H1 (cell line): ENCODE measurements around the gene GNA12. TPM values are rescaled to one million over a fixed set of nuclear protein-coding genes. Genes with fewer than 3 reads are reported as not detected.

Experiments
- CTCF ChIA-PET: fragments of 300-600 bp; sonication (Branson Sonifier 250); formaldehyde crosslinking; loops from one replicate; lab custom pipeline; 2021; ENCODE audit not compliant: partially characterized antibody; lab: Charles Lee
- POLR2A ChIA-PET: fragments of 300-600 bp; sonication (Branson Sonifier 250); formaldehyde crosslinking; loops from one replicate; lab custom pipeline; 2021; ENCODE audit warnings: inconsistent platforms; ENCODE audit not compliant: partially characterized antibody; lab: Charles Lee
- DNase-seq, 2 experiments: peaks; one replicate each; pipeline versions ENCODE4 v3.0.0 to v3.0.0-alpha.2; 2010 to 2022; ENCODE audit warnings: low spot score in 2 of 2, low read depth in 1 of 2, mixed read lengths in 1 of 2
- FAIRE-seq: peaks from 2 replicates; lab custom pipeline; 2011; peaks lifted over from hg19 to GRCh38; lab: Jason Lieb, UNC
- H2AFZ ChIP-seq: 2 replicates; pipeline ENCODE4 v1.8.1; 2012; ENCODE audit warnings: low read length, inconsistent platforms
- H2AK5ac ChIP-seq: 2 replicates; pipeline ENCODE4 v1.6.1; 2013; ENCODE audit warnings: low read depth, low read length
- H2BK120ac ChIP-seq: replicated peaks from 2 replicates; pipeline ENCODE3; 2013; ENCODE audit warnings: low read depth, low read length, inconsistent platforms
- H2BK12ac ChIP-seq: 2 replicates; pipeline ENCODE4 v1.6.1; 2013; ENCODE audit warnings: low read depth, low read length
- H2BK15ac ChIP-seq: 2 replicates; pipeline ENCODE4 v1.6.1; 2013; ENCODE audit warnings: low read length
- H2BK20ac ChIP-seq: 2 replicates; pipeline ENCODE4 v1.6.1; 2013; ENCODE audit warnings: low read length
- H2BK5ac ChIP-seq: 2 replicates; pipeline ENCODE4 v1.6.1; 2013; ENCODE audit warnings: low read depth, low read length
- H3K14ac ChIP-seq: 2 replicates; pipeline ENCODE4 v1.6.1; 2013; ENCODE audit warnings: inconsistent platforms; ENCODE audit not compliant: insufficient read length
- H3K18ac ChIP-seq: 2 replicates; pipeline ENCODE4 v1.6.1; 2013; ENCODE audit warnings: low read length; ENCODE audit errors: extremely low read depth
- H3K23ac ChIP-seq: 2 replicates; pipeline ENCODE4 v1.6.1; 2013; ENCODE audit warnings: inconsistent platforms; ENCODE audit not compliant: insufficient read length
- H3K23me2 ChIP-seq: 2 replicates; pipeline ENCODE4 v1.6.1; 2013; ENCODE audit warnings: low read depth, low read length
- H3K27ac ChIP-seq: 2 replicates; pipeline ENCODE4 v1.6.1; 2011; ENCODE audit warnings: low read depth, low read length, inconsistent platforms
- H3K27me3 ChIP-seq, 4 experiments: replicated peaks in 1 of 4; 1 replicate in 1 of 4; 2 replicates in 3 of 4; pipeline versions ENCODE4 v1.6.1 to v1.8.1; 2011 to 2013; ENCODE audit warnings: low read length in 3 of 4, mild to moderate bottlenecking in 3 of 4, inconsistent platforms in 2 of 4, mixed read lengths in 2 of 4, moderate library complexity in 1 of 4; ENCODE audit not compliant: control insufficient read depth in 3 of 4, insufficient read depth in 3 of 4; ENCODE audit errors: extremely low read depth in 1 of 4
- H3K36me3 ChIP-seq, 4 experiments: 2 replicates each; pipeline versions ENCODE4 v1.6.1 to v1.8.1; 2011 to 2013; ENCODE audit warnings: mild to moderate bottlenecking in 4 of 4, low read length in 3 of 4, moderate library complexity in 2 of 4, control low read depth in 1 of 4, inconsistent platforms in 1 of 4; ENCODE audit not compliant: insufficient read depth in 4 of 4, control insufficient read depth in 2 of 4
- H3K4ac ChIP-seq: replicated peaks from 2 replicates; pipeline ENCODE3; 2013; ENCODE audit warnings: low read length, low read depth, mixed read lengths, inconsistent platforms; ENCODE audit not compliant: insufficient read length
- H3K4me1 ChIP-seq, 4 experiments: replicated peaks in 1 of 4; 1 replicate in 1 of 4; 2 replicates in 3 of 4; pipeline versions ENCODE4 v1.6.1 to v1.8.1; 2011 to 2013; ENCODE audit warnings: low read length in 3 of 4, inconsistent platforms in 2 of 4, mixed read lengths in 1 of 4; ENCODE audit not compliant: insufficient read depth in 4 of 4, control insufficient read depth in 3 of 4
- H3K4me2 ChIP-seq, 2 experiments: 2 replicates each; pipeline versions ENCODE4 v1.6.1 to v1.8.1; 2011 to 2013; ENCODE audit warnings: low read depth in 2 of 2, low read length in 2 of 2, control low read depth in 1 of 2, inconsistent platforms in 1 of 2, mild to moderate bottlenecking in 1 of 2; ENCODE audit not compliant: insufficient read depth in 1 of 2
- H3K4me3 ChIP-seq, 4 experiments: fragments of 200-600, 300-600 bp in 1 of 4; sonication (generic), shearing (Covaris generic), sonication (Bioruptor Twin) in 1 of 4; 2 replicates each; pipeline versions ENCODE4 v1.5.1 to v1.8.1; 2011 to 2016; ENCODE audit warnings: low read length in 4 of 4, low read depth in 3 of 4, control low read depth in 2 of 4, inconsistent platforms in 2 of 4, mild to moderate bottlenecking in 2 of 4, mixed read lengths in 1 of 4, moderate library complexity in 1 of 4; ENCODE audit not compliant: insufficient read depth in 2 of 4; ENCODE audit errors: extremely low read depth in 1 of 4
- H3K56ac ChIP-seq: replicated peaks from 2 replicates; pipeline ENCODE3; 2013; ENCODE audit warnings: low read depth, mild to moderate bottlenecking, mixed read lengths, low read length, inconsistent platforms; ENCODE audit not compliant: insufficient read length
- H3K79me1 ChIP-seq: 2 replicates; pipeline ENCODE4 v1.6.1; 2013; ENCODE audit warnings: low read depth, low read length, control low read depth
- H3K79me2 ChIP-seq, 2 experiments: 2 replicates each; pipeline versions ENCODE4 v1.6.1 to v1.8.1; 2012 to 2013; ENCODE audit warnings: low read length in 2 of 2, mild to moderate bottlenecking in 2 of 2, inconsistent platforms in 1 of 2; ENCODE audit not compliant: insufficient read depth in 2 of 2, control insufficient read depth in 1 of 2
- H3K9ac ChIP-seq, 4 experiments: replicated peaks in 1 of 4; 1 replicate in 1 of 4; 2 replicates in 3 of 4; pipeline versions ENCODE4 v1.6.1 to v1.8.1; 2011 to 2013; ENCODE audit warnings: low read depth in 3 of 4, low read length in 3 of 4, control low read depth in 2 of 4, mild to moderate bottlenecking in 2 of 4, moderate library complexity in 2 of 4, inconsistent platforms in 1 of 4; ENCODE audit errors: extremely low read depth in 1 of 4
- H3K9me3 ChIP-seq, 2 experiments: 2 replicates each; pipeline versions ENCODE4 v1.6.1 to v1.8.1; 2012 to 2013; ENCODE audit warnings: mild to moderate bottlenecking in 2 of 2, moderate library complexity in 2 of 2, control low read depth in 1 of 2, inconsistent platforms in 1 of 2, low read depth in 1 of 2, low read length in 1 of 2, mixed read lengths in 1 of 2; ENCODE audit not compliant: insufficient read depth in 2 of 2
- H4K20me1 ChIP-seq, 2 experiments: replicated peaks in 1 of 2; 2 replicates each; pipeline versions ENCODE3 to v1.8.1; 2011 to 2013; ENCODE audit warnings: inconsistent platforms in 2 of 2, low read length in 2 of 2, mild to moderate bottlenecking in 1 of 2; ENCODE audit not compliant: insufficient read depth in 2 of 2, control insufficient read depth in 1 of 2
- H4K5ac ChIP-seq: 2 replicates; pipeline ENCODE4 v1.6.1; 2013; ENCODE audit warnings: low read length, low read depth, mixed read lengths, inconsistent platforms; ENCODE audit not compliant: insufficient read length
- H4K8ac ChIP-seq: 2 replicates; pipeline ENCODE4 v1.8.0; 2013; ENCODE audit warnings: mild to moderate bottlenecking, moderate library complexity, low read length, inconsistent platforms; ENCODE audit not compliant: insufficient read depth; ENCODE audit errors: extremely low read depth
- H4K91ac ChIP-seq: replicated peaks from 2 replicates; pipeline ENCODE3; 2013; ENCODE audit warnings: low read length, mixed read lengths, inconsistent platforms; ENCODE audit not compliant: insufficient read length
- ATF3 ChIP-seq: IDR thresholded peaks from 2 replicates; pipeline ENCODE4 v1.6.1; 2011; ENCODE audit warnings: low read depth, mild to moderate bottlenecking, low read length; ENCODE audit not compliant: insufficient read depth
- BCL11A ChIP-seq, 2 experiments: IDR thresholded peaks; one replicate each; pipeline ENCODE4 v1.6.1; 2011; ENCODE audit warnings: low read depth in 2 of 2, low read length in 2 of 2, mild to moderate bottlenecking in 2 of 2
- BRCA1 ChIP-seq: IDR thresholded peaks from 2 replicates; pipeline ENCODE4 v1.6.1; 2012; ENCODE audit warnings: low read depth, low read length, improper control_type of control experiment
- CTBP2 ChIP-seq: IDR thresholded peaks from 2 replicates; pipeline ENCODE4 v1.7.0; 2011; ENCODE audit warnings: borderline replicate concordance, mild to moderate bottlenecking, moderate library complexity, mixed read lengths, low read length; ENCODE audit not compliant: insufficient read depth, insufficient read length
- E2F6 ChIP-seq: IDR thresholded peaks from 2 replicates; pipeline ENCODE4 v1.6.1; 2012; ENCODE audit warnings: inconsistent platforms
- RAD21 ChIP-seq, 2 experiments: IDR thresholded peaks in 1 of 2; conservative IDR thresholded peaks in 1 of 2; 2 replicates each; pipeline ENCODE4 v1.6.1; 2011; ENCODE audit warnings: low read depth in 2 of 2, low read length in 2 of 2, improper control_type of control experiment in 1 of 2, inconsistent platforms in 1 of 2, mild to moderate bottlenecking in 1 of 2, moderate library complexity in 1 of 2
- SP4 ChIP-seq: IDR thresholded peaks from 2 replicates; pipeline ENCODE4 v1.6.1; 2012; ENCODE audit warnings: low read length, inconsistent platforms
- SUZ12 ChIP-seq: fragments of 200-600 bp; sonication (generic); IDR thresholded peaks from 2 replicates; pipeline ENCODE4 v1.6.1; 2012; ENCODE audit warnings: mild to moderate bottlenecking, inconsistent platforms, low read length, moderate library complexity, mixed read lengths
- ZNF274 ChIP-seq: IDR thresholded peaks from 2 replicates; pipeline ENCODE4 v1.7.0; 2012; ENCODE audit warnings: low read length, borderline replicate concordance; ENCODE audit errors: extremely low read depth
- WGBS, 2 experiments: shearing (Covaris generic) in 1 of 2; methylation state at CpG; one replicate each; pipeline versions ENCODE4 v1.1.6 to v1.1.7; 2013 to 2015; ENCODE audit warnings: low lambda C conversion rate in 2 of 2, mixed read lengths in 2 of 2, inconsistent platforms in 1 of 2, low coverage in 1 of 2, missing lambda C conversion rate in 1 of 2; ENCODE audit not compliant: insufficient replicate concordance in 2 of 2, insufficient coverage in 1 of 2, insufficient read length in 1 of 2; ENCODE audit errors: extremely low coverage in 1 of 2, missing lambda C conversion rate in 1 of 2; 5-methylcytosine and 5-hydroxymethylcytosine counted together
- polyA plus RNA-seq, 7 experiments: library from polyadenylated mRNA; depleted of rRNA in 3 of 7; stranded (reverse) in 5 of 7; unstranded in 2 of 7; fragments of >200 nt in 5 of 7; fragments of 200-250 nt in 2 of 7; gene quantifications; 1 replicate in 5 of 7; 2 replicates in 1 of 7; 4 replicates in 1 of 7; pipeline versions ENCODE4 v1.2.1 to v1.2.3, GENCODE V29; 2011 to 2013; ENCODE audit warnings: missing spikeins in 2 of 7, mixed read lengths in 2 of 7
- total RNA-seq: library from RNA; stranded (reverse); fragmentation: NEBNext Ultra II Directional; extraction: Animal tissue kit (Norgen Biotek cat#: 25700); gene quantifications from 2 replicates; pipeline ENCODE4 v1.2.1, GENCODE V29; 2021

GNA12 gene
- total and polyA plus RNA-seq, 2 of the 8 experiments (the other 6 are each of a cell fraction or from before 2014, with no cell fraction given): 96.5 to 109 TPM

- Histone ChIP-seq H3K4me3 (no peak overlapping the region), H4K5ac (no peak overlapping the region), H3K4me1 (peaks cover 27 to 51% (median 34%) of the 10 kb centered on the region in 4 experiments), H3K9ac (no peak overlapping the region), H3K79me1 (peaks cover 32% of the 10 kb centered on the region; the same call in 1 of the 2 replicates), H3K14ac (no peak overlapping the region), H3K27me3 (no peaks in the 10 kb centered on the region), H2BK12ac (no peak overlapping the region), H3K23ac (no peak overlapping the region), H4K91ac (no peak overlapping the region), H4K20me1 (peaks cover 3 to 17% of the 10 kb centered on the region in 2 experiments), H2BK20ac (no peak overlapping the region), H3K4me2 (no peak overlapping the region), H3K9me3 (no peaks in the 10 kb centered on the region), H2AFZ (no peak overlapping the region), H2BK15ac (no peak overlapping the region), H3K18ac (peak overlapping the region; percentile 60; the same call in 1 of the 2 replicates), H3K79me2 (peaks cover 7 to 100% of the 10 kb centered on the region in 2 experiments), H2AK5ac (no peak overlapping the region), H3K56ac (no peak overlapping the region), H3K36me3 (no peaks in the 10 kb centered on the region), H2BK5ac (peak overlapping the region; percentile 12), H2BK120ac (no peak overlapping the region), H4K8ac (no peak overlapping the region), H3K4ac (no peak overlapping the region), H3K23me2 (no peaks in the 10 kb centered on the region), H3K27ac (no peak overlapping the region)
- ChIA-PET CTCF (interaction anchor here (0.7 to 1.6 kb wide), 3 partner anchors 9 to 58 kb away, joined by 3 to 5 read pairs (median 3); no protein-coding TSS in a partner anchor), POLR2A (interaction anchor here (4.7 kb wide), 1 partner anchor 13 kb away, joined by 21 read pairs; no protein-coding TSS in a partner anchor)
- FAIRE-seq: no peak
- TF ChIP-seq ATF3 (no peak), BRCA1 (no peak), CTBP2 (no peak), ZNF274 (no peak), RAD21 (IDR thresholded peaks at IDR 0.05 in 1 of 2, conservative IDR thresholded peaks at IDR 0.05 in 1 of 2; ENCODE audit: low read depth in 2 of 2, low read length in 2 of 2) (no peak), BCL11A (IDR thresholded peaks at IDR 0.05; ENCODE audit: low read depth in 2 of 2, low read length in 2 of 2) (no peak), SP4 (no peak), SUZ12 (no peak), E2F6 (no peak)
- DNase-seq: no peak
- 94% methylated on average over 7 of the region's 7 CpGs; no CpG with 5 or more reads in 1 of the 2 experiments for WGBS, 2 experiments
These were observed 32.0 kb downstream of the GNA12 start for GRCh38 chr7:2812114-2812487.
